Smooth muscle cell (in vitro differentiated cells): ENCODE measurements around the gene HIC1. TPM values are rescaled to one million over a fixed set of nuclear protein-coding genes. Genes with fewer than 3 reads are reported as not detected.

Source experiments
- DNase-seq: peaks from one replicate; lab custom pipeline; 2025; ENCODE audit not compliant: unreplicated experiment; lab: John Stamatoyannopoulos, UW
- H2AFZ ChIP-seq: fragments of 200-600 bp; sonication (generic); 2 replicates; pipeline ENCODE4 v1.6.0; 2016; ENCODE audit warnings: antibody characterized with exemption, low read depth, mild to moderate bottlenecking
- H3F3A ChIP-seq: fragments of 200-600 bp; sonication (generic); 2 replicates; pipeline ENCODE4 v1.6.0; 2017; ENCODE audit warnings: antibody characterized with exemption, low read depth
- H3K27ac ChIP-seq: fragments of 200-600 bp; sonication (generic); 2 replicates; pipeline ENCODE4 v1.5.1; 2016; ENCODE audit warnings: low read depth, mild to moderate bottlenecking
- H3K27me3 ChIP-seq: fragments of 200-600 bp; sonication (generic); 2 replicates; pipeline ENCODE4 v1.6.1; 2016; ENCODE audit warnings: low read depth, mild to moderate bottlenecking
- H3K36me3 ChIP-seq: fragments of 200-600 bp; sonication (generic); 2 replicates; pipeline ENCODE4 v1.5.1; 2016; ENCODE audit warnings: low read depth
- H3K4me1 ChIP-seq: fragments of 200-600 bp; sonication (generic); 2 replicates; pipeline ENCODE4 v1.5.1; 2016; ENCODE audit warnings: low read depth
- H3K4me2 ChIP-seq: fragments of 200-600 bp; sonication (generic); 2 replicates; pipeline ENCODE4 v1.6.0; 2016; ENCODE audit warnings: mild to moderate bottlenecking
- H3K4me3 ChIP-seq: fragments of 200-600 bp; sonication (generic); 2 replicates; pipeline ENCODE4 v1.5.1; 2016; ENCODE audit warnings: mild to moderate bottlenecking
- H3K79me2 ChIP-seq: fragments of 200-600 bp; sonication (generic); 2 replicates; pipeline ENCODE4 v1.6.0; 2016; ENCODE audit warnings: low read depth, mild to moderate bottlenecking
- H3K9ac ChIP-seq: fragments of 200-600 bp; sonication (generic); 2 replicates; pipeline ENCODE4 v1.6.0; 2016; ENCODE audit warnings: low read depth
- H3K9me3 ChIP-seq: fragments of 200-600 bp; sonication (generic); replicated peaks from 2 replicates; pipeline ENCODE4 v1.5.1; 2016; ENCODE audit warnings: low read depth
- H4K20me1 ChIP-seq: fragments of 200-600 bp; sonication (generic); 2 replicates; pipeline ENCODE4 v1.6.0; 2016; ENCODE audit warnings: low read depth
- WGBS: methylation state at CpG from one replicate; pipeline ENCODE4 v1.1.7; 2016; ENCODE audit warnings: low lambda C conversion rate; 5-methylcytosine and 5-hydroxymethylcytosine counted together
- polyA plus RNA-seq: library from polyadenylated mRNA; unstranded; fragments of >200 nt; fragmentation: Nextera tagmentation; extraction: Ambion mirVana; gene quantifications from 2 replicates; pipeline ENCODE4 v1.2.1, GENCODE V29; 2016
- total RNA-seq: library from RNA; depleted of rRNA; stranded (reverse); fragments of >200 nt; gene quantifications from 2 replicates; pipeline ENCODE4 v1.2.3, GENCODE V29; 2014
- TF ChIP-seq, protein P1 (sequence below): fragments of 200-600 bp; sonication (generic); IDR thresholded peaks from 2 replicates; pipeline ENCODE4 v1.5.1; 2017; ENCODE audit warnings: borderline replicate concordance, mild to moderate bottlenecking, antibody characterized with exemption; ENCODE audit not compliant: insufficient read depth, poor library complexity, severe bottlenecking

The HIC1 gene
- total and polyA plus RNA-seq, 2 experiments from 2014 or later: 2.9 to 5.2 TPM

DNA sequence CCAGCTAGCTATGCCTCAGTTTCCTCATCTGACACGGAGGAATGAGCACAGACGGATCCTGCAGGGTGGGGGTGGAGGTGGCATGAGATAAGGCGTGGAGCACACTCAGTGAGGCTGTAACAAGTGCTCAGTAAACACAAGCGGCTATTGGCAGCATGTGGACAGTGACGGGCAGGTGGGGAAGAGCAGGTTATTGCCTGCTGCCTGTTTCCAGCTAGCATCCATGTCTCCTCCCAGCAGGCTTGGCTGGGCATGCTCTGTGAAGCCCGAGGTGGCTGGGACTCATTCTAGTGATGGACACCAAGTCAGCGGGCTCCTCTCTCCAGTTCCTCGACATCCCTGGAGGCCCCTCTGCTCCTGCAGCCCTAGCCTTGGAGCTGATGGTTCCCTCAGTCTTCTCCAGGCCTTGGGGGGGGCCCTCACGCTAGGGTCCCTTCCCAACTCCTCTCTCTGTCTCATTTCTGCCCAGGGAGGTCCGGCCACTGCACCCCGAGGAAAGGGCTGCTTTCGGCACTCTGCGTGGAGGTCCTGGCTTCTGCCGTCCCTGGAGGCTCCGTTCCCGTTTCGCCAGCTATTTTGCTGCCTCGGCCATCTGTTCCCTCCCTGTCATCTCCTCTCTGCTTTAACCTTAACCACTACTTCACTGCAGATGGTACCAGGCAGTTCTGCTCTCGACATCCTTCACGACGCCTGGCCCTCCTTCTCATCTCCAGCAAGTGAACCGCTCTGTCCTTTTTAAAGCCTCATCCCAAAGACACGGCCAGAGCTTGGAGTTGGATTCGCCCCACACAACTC is 36.0 kb upstream of the HIC1 start:
- no peak overlapping the region for H3K4me2 ChIP-seq
- no peak overlapping the region for H2AFZ ChIP-seq
- no peak for DNase-seq
- no peak overlapping the region for H3K27ac ChIP-seq
- WGBS: 87% methylated on average over 24 of the region's 24 CpGs
- no peaks in the 10 kb centered on the region for H3F3A ChIP-seq
- TF ChIP-seq, protein P1, sequence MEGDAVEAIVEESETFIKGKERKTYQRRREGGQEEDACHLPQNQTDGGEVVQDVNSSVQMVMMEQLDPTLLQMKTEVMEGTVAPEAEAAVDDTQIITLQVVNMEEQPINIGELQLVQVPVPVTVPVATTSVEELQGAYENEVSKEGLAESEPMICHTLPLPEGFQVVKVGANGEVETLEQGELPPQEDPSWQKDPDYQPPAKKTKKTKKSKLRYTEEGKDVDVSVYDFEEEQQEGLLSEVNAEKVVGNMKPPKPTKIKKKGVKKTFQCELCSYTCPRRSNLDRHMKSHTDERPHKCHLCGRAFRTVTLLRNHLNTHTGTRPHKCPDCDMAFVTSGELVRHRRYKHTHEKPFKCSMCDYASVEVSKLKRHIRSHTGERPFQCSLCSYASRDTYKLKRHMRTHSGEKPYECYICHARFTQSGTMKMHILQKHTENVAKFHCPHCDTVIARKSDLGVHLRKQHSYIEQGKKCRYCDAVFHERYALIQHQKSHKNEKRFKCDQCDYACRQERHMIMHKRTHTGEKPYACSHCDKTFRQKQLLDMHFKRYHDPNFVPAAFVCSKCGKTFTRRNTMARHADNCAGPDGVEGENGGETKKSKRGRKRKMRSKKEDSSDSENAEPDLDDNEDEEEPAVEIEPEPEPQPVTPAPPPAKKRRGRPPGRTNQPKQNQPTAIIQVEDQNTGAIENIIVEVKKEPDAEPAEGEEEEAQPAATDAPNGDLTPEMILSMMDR: no peak
- H3K4me1 ChIP-seq: peaks cover 5% of the 10 kb centered on the region
- no peaks in the 10 kb centered on the region for H3K36me3 ChIP-seq
- H3K9ac ChIP-seq: no peak overlapping the region
- H3K9me3 ChIP-seq: no peaks in the 10 kb centered on the region
- no peak overlapping the region for H3K4me3 ChIP-seq
- peaks cover 56% of the 10 kb centered on the region for H3K27me3 ChIP-seq
- no peaks in the 10 kb centered on the region for H4K20me1 ChIP-seq
- no peaks in the 10 kb centered on the region for H3K79me2 ChIP-seq

DNA sequence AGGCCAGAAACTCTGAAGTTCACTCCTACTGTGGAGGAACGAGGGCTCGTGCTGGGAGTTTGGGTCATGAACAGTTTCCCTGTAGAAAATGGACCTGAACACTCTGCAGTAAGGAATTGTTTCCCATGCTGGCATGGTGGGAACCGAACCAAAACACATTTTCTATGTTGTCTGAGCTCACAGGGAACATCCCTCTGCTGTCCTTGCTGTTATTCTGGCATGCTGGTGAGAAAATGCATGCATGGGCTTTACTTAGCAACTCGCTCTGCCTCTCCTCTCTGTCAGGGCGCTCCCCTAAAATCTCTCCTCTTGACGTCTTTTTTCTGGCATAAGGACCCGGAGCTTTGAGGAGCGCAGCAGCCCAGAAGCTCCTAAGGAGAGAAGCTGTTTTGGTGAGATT is 35.2 kb upstream of the HIC1 start:
- Histone ChIP-seq H3F3A (no peaks in the 10 kb centered on the region), H3K27me3 (peaks cover 64% of the 10 kb centered on the region), H3K79me2 (no peaks in the 10 kb centered on the region), H3K4me3 (no peak overlapping the region), H3K4me1 (peaks cover 13% of the 10 kb centered on the region), H3K4me2 (no peak overlapping the region), H4K20me1 (no peaks in the 10 kb centered on the region), H3K27ac (no peak overlapping the region), H3K9me3 (no peaks in the 10 kb centered on the region), H2AFZ (no peak overlapping the region), H3K9ac (no peak overlapping the region), H3K36me3 (no peaks in the 10 kb centered on the region)
- WGBS: 87% methylated on average over 8 of the region's 8 CpGs
- TF ChIP-seq, protein P1: no peak
- no peak for DNase-seq

DNA sequence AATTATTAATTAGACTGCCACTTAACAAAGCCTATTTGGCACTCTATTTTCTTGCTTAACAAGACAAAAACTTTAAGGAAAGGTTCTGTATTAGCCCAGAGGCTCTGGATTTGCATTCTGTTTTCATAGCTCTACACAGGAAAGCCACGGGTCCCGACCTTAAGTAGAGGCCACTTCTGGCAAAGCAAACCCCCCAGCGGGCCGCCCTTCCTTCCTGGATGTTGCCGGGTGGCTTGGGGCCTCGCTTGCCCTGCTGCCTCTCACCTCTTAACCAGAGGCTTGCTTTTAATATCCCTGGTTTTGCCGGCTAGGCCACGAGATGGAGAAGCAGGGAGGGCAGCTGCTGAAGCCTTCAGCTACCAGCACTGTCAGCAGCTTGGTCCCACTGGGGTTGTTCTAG is 34.2 kb upstream of the HIC1 start:
- Histone ChIP-seq H3K36me3 (no peaks in the 10 kb centered on the region), H3F3A (no peaks in the 10 kb centered on the region), H3K4me3 (no peak overlapping the region), H3K27me3 (peaks cover 74% of the 10 kb centered on the region), H3K79me2 (no peaks in the 10 kb centered on the region), H2AFZ (no peak overlapping the region), H4K20me1 (no peaks in the 10 kb centered on the region), H3K4me1 (peaks cover 20% of the 10 kb centered on the region), H3K9ac (no peak overlapping the region), H3K27ac (no peak overlapping the region), H3K4me2 (no peak overlapping the region), H3K9me3 (no peaks in the 10 kb centered on the region)
- 83% methylated on average over 8 of the region's 8 CpGs for whole genome bisulfite sequencing
- TF ChIP-seq, protein P1: no peak
- DNase-seq: no peak

DNA sequence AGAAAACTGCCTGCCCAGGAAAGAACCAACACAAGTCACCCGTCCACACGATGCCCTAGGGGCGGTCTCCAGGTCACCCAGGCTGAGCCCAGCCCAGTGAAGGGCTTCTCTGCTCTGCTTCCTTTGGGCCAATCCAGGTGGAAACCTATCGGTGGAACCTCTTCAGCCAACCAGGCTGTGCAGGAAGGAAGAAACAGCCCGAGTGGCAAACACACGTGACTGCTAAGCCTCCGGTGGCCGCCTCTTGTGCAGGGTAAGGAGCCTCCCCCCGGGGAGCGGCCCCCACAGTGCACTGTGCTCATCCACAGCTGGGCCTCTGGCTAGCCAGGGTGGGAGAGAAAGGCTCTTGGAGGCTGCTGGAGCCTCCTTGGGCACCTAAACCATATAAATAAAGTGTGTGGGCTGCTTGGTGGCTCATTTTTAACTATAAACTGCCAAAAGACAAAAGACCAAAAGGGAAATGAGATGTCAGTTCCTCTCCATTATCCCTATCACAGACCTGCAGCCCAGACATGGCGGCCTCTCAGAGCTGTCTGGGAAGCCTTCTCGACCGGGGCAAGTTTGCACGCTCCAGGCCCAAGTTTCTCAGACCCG is 32.2 kb upstream of the HIC1 start:
- no peak for DNase-seq
- Histone ChIP-seq H3K9ac (no peak overlapping the region), H3K36me3 (no peaks in the 10 kb centered on the region), H3K27me3 (peaks cover 89% of the 10 kb centered on the region), H3F3A (no peaks in the 10 kb centered on the region), H3K27ac (no peak overlapping the region), H4K20me1 (no peaks in the 10 kb centered on the region), H3K9me3 (no peaks in the 10 kb centered on the region), H3K4me2 (no peak overlapping the region), H3K79me2 (no peaks in the 10 kb centered on the region), H3K4me1 (peaks cover 22% of the 10 kb centered on the region), H2AFZ (no peak overlapping the region), H3K4me3 (no peak overlapping the region)
- TF ChIP-seq, protein P1: no peak
- WGBS: 88% methylated on average over 15 of the region's 15 CpGs
